Activated effector memory CD4-positive, alpha-beta T cell treated with anti-CD3 and anti-CD28 coated beads, Interleukin-2, amount 50 U/mL, for 16 hours (primary cell): ENCODE data around the gene MEGF6.

Experiments used
- DNase-seq: peaks from one replicate; pipeline ENCODE4 v3.0.0-alpha.2; 2020

Gene MEGF6

GRCh38 chr1:3550511-3551289, 60.6 kb downstream of the MEGF6 start:
- no peak for DNase-seq

DNA sequence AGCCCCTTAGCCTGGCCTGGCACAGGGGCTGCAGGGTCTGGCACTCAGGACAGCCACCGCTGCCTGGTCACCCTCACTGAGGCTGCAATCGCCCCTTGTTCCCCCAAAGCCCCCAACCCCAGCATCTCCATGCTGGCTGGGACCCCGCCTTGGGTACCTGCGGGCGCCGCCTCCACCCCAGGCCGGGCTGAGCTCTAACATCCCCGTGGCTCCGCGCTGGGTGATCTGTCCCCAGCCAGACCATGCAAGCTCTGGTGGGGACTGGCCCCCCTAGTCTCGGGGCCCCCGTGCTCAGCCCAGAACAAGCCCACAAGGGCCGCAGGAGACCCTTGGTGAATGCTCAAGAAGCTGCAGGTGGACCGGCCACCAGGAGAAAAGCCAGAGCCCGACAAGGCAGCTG, 62.4 kb downstream of the MEGF6 start:
- no peak for DNase-seq

GRCh38 chr1:3548156-3548893, 63.0 kb downstream of the MEGF6 start:
- DNase-seq, result no peak

DNA sequence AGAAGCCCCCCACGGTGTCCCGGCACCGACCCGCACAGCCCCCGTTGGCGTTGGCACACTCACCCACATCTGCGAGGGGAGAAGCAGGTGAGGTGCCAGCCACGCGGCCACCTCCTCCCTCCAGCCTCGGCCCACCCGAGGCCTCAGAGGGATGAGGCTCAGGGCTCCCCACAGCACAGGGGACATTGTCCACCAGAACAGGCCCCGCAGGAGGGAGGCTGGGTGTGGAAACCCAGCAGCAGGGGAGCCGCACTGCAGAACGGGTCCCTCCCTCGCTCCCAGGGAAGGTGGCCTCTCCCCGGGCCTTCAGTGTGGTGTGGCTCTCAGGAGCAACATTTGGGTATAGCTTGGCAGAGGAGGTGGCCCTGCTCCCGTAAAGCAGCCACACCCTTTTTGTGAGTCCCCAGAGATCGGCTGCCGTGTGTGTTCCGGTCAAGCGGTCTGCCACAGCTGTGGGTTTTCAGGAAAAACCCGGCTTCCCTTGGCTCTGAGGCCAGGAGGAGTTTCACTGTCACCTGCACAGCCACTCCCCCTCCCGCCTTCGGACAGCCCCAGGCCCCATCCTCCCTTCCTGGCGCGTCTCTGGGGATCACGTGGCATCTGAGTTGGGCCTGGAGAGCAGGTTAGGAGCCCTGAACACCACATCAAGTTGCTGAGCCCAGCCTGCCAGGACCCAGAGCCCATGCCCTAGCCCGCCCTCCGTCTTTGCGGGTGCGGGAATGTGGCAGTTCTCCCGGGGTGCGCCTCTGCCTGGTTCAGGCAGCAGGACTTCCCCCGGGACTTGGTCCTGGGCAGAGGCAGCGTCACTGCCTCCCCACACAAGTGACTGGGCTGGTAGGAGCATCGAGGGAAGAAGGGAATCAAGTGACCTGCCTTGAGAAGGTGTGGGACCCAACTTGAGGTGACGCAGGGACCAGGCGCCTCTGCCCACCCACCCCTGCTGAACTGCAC, 64.0 kb downstream of the MEGF6 start:
- DNase-seq, result no peak

DNA sequence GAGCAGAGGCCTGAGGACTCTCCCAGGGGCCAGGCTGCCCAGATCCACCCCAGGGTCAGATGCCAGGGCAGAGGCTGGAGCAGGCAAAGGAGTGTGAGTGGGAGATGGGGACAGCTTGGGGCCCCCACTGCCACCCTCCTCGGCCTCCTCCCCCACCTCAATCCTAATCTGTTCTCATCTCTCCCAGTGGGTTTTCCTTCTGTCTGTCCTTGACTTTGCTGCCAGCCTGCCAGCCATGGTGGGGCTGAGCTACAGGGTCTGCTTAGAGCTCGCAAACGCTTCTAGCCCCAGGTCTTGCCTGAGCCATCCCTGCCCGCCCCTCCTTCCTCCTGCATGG, 65.3 kb downstream of the MEGF6 start:
- DNase-seq, result no peak

DNA sequence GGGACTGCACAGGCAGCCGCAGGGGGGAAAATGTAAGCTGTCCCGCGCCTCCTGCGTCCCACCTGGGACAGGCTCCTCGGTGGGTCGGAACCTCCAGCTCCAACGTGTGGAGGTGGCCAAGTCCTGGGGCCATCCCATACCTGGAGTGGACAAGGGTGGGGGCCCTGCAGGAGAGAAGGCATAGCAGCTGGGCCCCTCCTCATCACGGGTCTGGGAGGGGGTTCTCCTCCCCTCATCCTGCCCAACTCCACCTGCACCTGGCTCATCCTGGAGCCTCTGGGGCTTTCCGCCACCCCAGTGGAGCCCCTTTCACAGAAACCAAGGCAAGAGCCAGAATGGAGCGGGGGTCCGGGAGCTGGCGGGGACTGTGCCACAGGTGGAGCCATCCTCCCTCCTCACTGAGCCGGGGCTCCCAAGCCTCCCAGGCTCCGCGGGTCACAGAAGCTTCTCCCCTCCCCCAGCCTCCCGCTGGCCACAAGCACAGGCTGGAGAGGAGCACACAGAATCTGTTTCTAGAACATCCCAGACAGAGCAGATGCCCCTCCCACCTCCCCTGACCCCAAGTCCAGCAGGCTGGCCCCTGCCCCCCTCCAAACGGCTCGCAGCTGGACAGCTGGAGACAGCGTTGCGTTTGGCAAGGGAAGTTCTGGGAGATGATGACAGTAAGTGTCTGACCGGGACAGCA, 65.8 kb downstream of the MEGF6 start:
- DNase-seq, result no peak

DNA sequence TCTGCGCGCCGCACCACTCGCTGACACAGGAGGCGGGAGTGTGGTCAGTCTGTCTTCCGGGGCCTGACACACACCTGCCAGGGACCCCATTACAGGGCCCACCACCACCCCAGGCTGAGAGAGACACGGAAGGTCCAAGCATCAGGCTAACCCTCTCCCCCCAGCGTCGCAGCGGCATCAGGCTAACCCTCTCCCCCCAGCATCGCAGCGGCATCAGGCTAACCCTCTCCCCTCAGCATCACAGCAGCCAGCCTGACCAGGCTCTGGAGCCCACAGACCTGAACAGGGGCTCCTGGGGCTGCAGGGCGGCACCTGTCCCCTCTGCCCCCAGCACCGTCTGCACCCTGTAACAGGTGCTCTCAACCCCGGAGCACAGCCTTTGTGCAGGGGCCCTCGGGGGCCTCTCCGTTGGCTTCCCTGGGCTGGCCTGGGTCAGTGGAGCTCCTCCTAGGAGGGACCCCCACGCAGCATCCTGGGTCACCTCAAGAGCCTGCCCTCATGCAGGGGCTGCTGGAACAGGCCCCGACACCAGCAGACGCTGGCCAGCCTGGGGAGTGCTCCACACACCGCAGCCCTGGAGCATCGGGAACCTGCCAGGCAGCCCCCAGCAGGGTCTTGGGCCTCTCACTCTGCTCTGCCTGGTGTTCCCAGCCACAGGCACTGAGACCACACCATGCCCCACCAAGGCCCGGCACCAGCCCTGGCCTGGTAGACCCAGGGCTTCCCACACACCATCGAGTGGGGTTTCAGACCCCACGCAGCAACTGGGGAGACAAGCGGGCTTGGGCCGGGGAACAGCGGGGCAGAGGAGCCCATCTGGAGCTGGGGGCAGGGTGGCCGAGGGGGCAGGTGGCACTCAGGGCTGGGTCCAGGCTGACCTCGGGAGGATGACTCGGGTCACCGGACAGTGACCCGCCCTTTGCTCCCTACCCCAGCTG, 67.0 kb downstream of the MEGF6 start:
- DNase-seq, result no peak

GRCh38 chr1:3543076-3544039, 68.0 kb downstream of the MEGF6 start:
- no peak for DNase-seq

DNA sequence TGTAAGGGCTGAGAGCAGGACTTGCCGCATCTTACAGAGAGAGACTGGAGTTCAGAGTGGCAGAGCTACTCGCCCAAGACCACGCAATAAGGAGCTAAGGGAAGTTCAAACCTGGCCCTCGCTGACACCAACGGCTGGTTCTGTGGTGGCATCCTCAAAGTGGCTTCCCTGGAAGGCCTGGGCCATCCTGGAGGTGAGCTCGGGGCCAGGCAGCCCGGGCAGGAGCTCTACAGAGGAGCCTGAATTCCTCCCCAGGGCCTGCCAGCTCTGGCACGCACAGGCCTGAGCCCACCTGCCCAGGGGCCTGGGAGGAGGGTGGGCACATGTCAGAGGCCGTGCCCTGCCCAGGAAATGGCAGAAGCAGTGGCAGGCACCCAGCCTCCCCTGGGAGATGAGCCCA, 68.6 kb downstream of the MEGF6 start:
- no peak for DNase-seq

- no peak for DNase-seq
These were observed 69.4 kb downstream of the MEGF6 start for GRCh38 chr1:3541936-3542335.

DNA sequence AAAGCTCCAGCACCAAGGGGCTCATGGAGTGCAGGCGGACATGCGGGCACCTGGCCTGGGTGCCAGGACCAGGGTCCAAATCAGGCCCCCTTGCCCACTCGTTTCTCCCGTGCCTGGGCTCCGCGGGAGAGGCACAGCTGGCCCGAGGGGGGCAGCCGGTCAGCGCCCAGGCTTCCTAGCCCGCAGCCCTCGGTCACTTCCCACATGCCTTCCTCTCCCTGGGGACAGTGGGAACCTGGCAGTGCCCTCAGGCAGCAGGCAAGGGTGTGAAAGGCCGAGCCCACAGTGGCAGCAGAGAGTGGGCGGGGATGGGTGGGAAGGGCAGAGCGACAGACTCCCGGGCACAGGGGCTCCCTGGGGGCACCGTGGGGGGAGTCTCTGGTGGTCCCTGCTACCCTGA, 69.8 kb downstream of the MEGF6 start:
- no peak for DNase-seq

DNA sequence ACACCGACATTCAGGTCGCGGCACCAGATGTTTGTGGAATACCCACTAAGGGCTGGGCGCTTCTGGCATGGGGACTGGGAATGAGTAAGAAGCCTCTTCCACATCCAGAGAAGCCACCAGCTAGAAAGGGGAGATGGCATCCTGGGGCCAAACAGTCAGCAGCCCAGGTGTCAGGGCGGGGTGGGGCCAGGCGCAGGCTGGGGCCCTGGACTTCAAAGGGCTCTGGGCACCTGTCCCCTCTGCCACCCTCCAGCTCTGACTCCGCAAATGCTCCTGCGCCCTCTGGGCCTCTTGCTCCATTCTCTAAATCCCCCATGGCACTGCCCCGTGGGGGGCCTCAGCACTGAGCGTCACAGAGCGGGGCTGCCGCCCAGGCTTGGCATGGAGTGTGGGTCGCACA, 70.4 kb downstream of the MEGF6 start:
- no peak for DNase-seq

GRCh38 chr1:3539707-3540425, 71.4 kb downstream of the MEGF6 start:
- DNase-seq, result no peak

DNA sequence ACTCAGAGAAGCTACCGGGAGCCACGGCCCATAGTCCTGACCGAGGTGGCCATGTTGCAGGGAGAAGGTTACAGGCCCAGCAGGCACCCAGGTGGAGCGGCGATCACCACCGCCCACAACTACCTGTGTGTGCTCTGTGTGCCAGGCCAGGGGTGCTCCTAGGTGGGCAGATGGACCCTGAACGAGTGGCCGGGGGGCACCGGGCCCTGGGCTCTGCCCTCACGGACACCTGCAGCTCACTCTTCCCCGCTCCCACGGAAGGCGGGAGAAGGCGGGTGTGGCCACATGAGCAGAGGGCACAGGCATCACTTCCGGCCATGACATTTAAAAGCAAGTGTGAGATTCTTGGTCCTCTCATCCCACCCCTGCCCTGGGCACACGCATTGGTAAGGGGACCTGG, 73.9 kb downstream of the MEGF6 start:
- DNase-seq, result no peak

DNA sequence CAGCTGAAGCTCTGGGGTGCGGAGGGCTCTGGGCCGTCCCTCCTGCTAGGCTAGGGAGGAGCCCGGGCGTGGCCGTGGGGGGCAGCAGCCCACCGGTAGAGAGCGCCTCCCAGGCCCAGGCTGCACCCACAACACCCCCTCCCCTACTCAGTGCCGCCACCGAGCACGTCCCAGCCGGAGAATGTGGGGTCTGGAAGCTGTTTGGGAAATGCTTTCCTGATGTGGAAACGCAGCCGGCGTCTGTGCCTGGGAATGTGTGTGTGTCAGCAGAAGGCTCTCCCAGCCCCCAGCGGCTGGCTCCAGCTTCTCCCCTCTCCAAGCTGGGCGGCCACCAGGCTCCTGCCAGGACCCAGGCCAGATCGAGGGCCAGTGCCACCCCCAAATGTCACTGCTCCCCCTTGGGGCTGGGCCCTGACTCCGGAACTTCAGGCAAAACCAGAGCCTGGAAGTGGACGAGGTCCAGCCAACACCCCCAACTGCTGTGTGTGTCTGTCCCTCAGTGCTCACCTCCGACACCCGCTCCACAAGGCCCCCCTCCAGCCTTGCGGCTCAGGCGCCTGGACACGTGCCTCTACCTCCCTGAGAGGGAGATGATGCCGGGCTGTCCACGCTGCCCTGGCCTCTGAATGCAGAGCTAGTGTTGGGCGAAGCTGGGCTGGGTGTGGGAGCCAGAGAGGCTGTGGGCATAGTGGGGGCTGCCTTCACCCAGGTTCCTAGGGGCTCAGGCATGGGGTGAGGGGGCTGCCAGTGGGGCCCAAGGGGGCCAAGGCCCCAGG, 74.7 kb downstream of the MEGF6 start:
- no peak for DNase-seq

- DNase-seq, result no peak
These were observed 75.6 kb downstream of the MEGF6 start for GRCh38 chr1:3535732-3536131.

DNA sequence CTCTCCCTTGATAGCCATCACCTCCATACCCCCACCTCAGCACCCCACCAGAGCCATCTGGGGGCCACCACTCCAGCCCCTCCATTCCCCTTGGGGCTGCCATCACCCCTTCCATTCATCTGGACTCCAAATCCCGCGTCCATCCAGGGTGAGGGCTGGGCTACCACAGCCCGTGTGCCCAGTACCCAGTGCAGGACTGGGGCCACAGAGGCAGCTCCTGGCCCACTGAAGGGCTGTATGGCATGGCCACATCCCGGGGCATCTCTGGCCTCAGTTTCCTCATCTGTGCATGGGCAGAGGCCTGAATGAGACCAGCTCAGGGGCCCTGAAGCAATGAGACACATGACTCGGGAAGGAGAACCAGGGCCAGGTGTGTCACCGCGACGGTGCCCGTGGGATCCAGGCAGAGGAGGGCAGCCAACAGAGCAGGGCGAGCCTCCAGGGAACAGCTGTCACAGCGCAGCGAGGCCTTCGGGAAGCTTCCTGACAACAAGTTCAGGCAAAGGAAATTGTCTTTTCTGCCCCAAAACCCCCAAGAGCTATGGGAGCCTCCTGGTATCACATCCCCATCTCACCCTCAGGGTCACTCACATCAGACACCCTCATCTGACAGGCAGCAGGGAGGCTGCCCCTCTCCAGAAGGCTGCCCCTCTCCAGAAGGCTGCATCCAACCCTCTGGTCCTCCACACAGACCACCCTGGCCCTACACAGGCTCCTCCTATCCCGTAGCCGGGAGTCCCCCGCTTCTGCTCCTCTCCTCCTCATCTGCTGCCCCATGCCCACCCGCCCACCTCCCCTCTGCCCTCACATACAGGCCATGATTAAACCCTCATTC, 76.3 kb downstream of the MEGF6 start:
- no peak for DNase-seq
